T-cell (primary cell): ENCODE results near the gene GRID2. TPM values are rescaled to one million over a fixed set of nuclear protein-coding genes. Genes with fewer than 3 reads are reported as not detected.

Experiments
- ATAC-seq, 4 experiments: fragments of 200-7000 bp in 3 of 4; fragments of 150-1000 bp in 1 of 4; cut with Tn5 transposase; replicated peaks in 1 of 4; 1 replicate in 3 of 4; 2 replicates in 1 of 4; pipeline ENCODE4 v1.10.0; 2021; ENCODE audit warnings: moderate library complexity in 3 of 4, mild to moderate bottlenecking in 2 of 4, moderate number of reproducible peaks in 1 of 4
- CTCF ChIA-PET, 2 donors: fragments of 300-600 bp; sonication (Branson Sonifier 250); formaldehyde crosslinking; loops; one replicate each; lab custom pipeline; 2022; ENCODE audit warnings: antibody characterized with exemption in 2 of 2; lab: Charles Lee
- POLR2A ChIA-PET, 2 donors: fragments of 300-600 bp; sonication (Branson Sonifier 250); formaldehyde crosslinking; loops; one replicate each; lab custom pipeline; 2022; ENCODE audit warnings: antibody characterized with exemption in 2 of 2; lab: Charles Lee
- DNase-seq, 35 experiments: peaks; one replicate each; pipeline versions ENCODE4 v3.0.0 to v3.0.0-alpha.2; 2013 to 2023
- H3K27ac ChIP-seq: one replicate; pipeline ENCODE4 v1.5.1; 2013; ENCODE audit warnings: low read length
- H3K27me3 ChIP-seq, 2 experiments: replicated peaks in 1 of 2; 1 replicate in 1 of 2; 2 replicates in 1 of 2; pipeline versions ENCODE4 v1.6.1 to v1.7.0; 2013; ENCODE audit warnings: low read length in 1 of 2, mixed read lengths in 1 of 2; ENCODE audit not compliant: control insufficient read depth in 2 of 2, insufficient read depth in 2 of 2; ENCODE audit errors: extremely low read depth in 1 of 2
- H3K36me3 ChIP-seq, 2 donors: 1 replicate in 1 of 2; 2 replicates in 1 of 2; pipeline versions ENCODE4 v1.6.1 to v1.7.0; 2013; ENCODE audit warnings: low read length in 1 of 2; ENCODE audit not compliant: control insufficient read depth in 2 of 2, insufficient read depth in 1 of 2; ENCODE audit errors: extremely low read depth in 1 of 2
- H3K4me1 ChIP-seq, 2 experiments: 1 replicate in 1 of 2; 2 replicates in 1 of 2; pipeline versions ENCODE4 v1.6.1 to v1.7.0; 2013; ENCODE audit warnings: low read length in 2 of 2, mixed read lengths in 1 of 2; ENCODE audit not compliant: insufficient read depth in 2 of 2, control insufficient read depth in 1 of 2; ENCODE audit errors: extremely low read depth in 1 of 2
- H3K4me3 ChIP-seq, 2 donors: 1 replicate in 1 of 2; 2 replicates in 1 of 2; pipeline versions ENCODE4 v1.5.1 to v1.7.0; 2013; ENCODE audit warnings: mild to moderate bottlenecking in 2 of 2, low read length in 1 of 2, moderate library complexity in 1 of 2; ENCODE audit not compliant: control insufficient read depth in 1 of 2; ENCODE audit errors: extremely low read depth in 1 of 2
- H3K9me3 ChIP-seq: 2 replicates; pipeline ENCODE4 v1.7.0; 2013
- H3K27ac Mint-ChIP-seq, 2 donors: one replicate each; pipeline ENCODE4 v1.8.0; 2020 to 2021; ENCODE audit warnings: mild to moderate bottlenecking in 2 of 2, mixed read lengths in 2 of 2
- H3K27me3 Mint-ChIP-seq, 2 donors: one replicate each; pipeline ENCODE4 v1.8.0; 2021 to 2022; ENCODE audit warnings: mixed read lengths in 2 of 2
- H3K36me3 Mint-ChIP-seq: one replicate; pipeline ENCODE4 v1.8.0; 2021; ENCODE audit warnings: mixed read lengths
- H3K4me1 Mint-ChIP-seq, 3 donors: one replicate each; pipeline ENCODE4 v1.8.0; 2020 to 2022; ENCODE audit warnings: mixed read lengths in 3 of 3, mild to moderate bottlenecking in 1 of 3
- H3K4me3 Mint-ChIP-seq, 3 donors: one replicate each; pipeline ENCODE4 v1.8.0; 2020 to 2022; ENCODE audit warnings: mild to moderate bottlenecking in 3 of 3, mixed read lengths in 3 of 3, moderate library complexity in 3 of 3
- H3K9me3 Mint-ChIP-seq, 3 donors: one replicate each; pipeline ENCODE4 v1.8.0; 2020 to 2022; ENCODE audit warnings: mixed read lengths in 3 of 3
- WGBS: methylation state at CpG from one replicate; pipeline ENCODE4 v1.1.5; 2013; ENCODE audit warnings: missing lambda C conversion rate; ENCODE audit not compliant: insufficient coverage; 5-methylcytosine and 5-hydroxymethylcytosine counted together
- total RNA-seq, 35 experiments: library from RNA in 6 of 35; stranded (reverse) in 6 of 35; fragments of 120-200 nt in 1 of 35; gene quantifications; one replicate each; pipeline versions ENCODE4 v1.2.1 to v1.2.4 and lab custom pipeline; 2013 to 2026

GRID2 gene
- total RNA-seq, 5 donors from 2014 or later (not counting 1 experiment from before 2014, with no cell fraction given) = 0.13 to 0.18 TPM; not detected in 3

GRCh38 chr4:92497141-92497540 lies 193.4 kb downstream of the GRID2 start:
- no peaks in the 10 kb centered on the region for H3K36me3 ChIP-seq
- Mint-ChIP-seq H3K9me3 (peaks cover 5 to 13% (median 10%) of the 10 kb centered on the region in 3 donors), H3K36me3 (no peaks in the 10 kb centered on the region), H3K4me3 (no peak overlapping the region), H3K4me1 (no peaks in the 10 kb centered on the region), H3K27me3 (no peaks in the 10 kb centered on the region), H3K27ac (no peak overlapping the region)
- ATAC-seq (no peak), DNase-seq (no peak)
- H3K27me3 ChIP-seq = no peaks in the 10 kb centered on the region
- CTCF ChIA-PET = no interaction called here
- H3K9me3 ChIP-seq = no peaks in the 10 kb centered on the region
- H3K4me1 ChIP-seq = no peaks in the 10 kb centered on the region
- POLR2A ChIA-PET = no interaction called here
- H3K4me3 ChIP-seq = no peak overlapping the region
- no CpG with 5 or more reads among the region's 1 CpG for WGBS
- H3K27ac ChIP-seq = no peak overlapping the region

GRCh38 chr4:92501456-92501855 lies 197.7 kb downstream of the GRID2 start:
- Mint-ChIP-seq H3K27me3 (no peaks in the 10 kb centered on the region), H3K27ac (no peak overlapping the region), H3K9me3 (peaks cover 6 to 13% (median 10%) of the 10 kb centered on the region in 3 donors), H3K36me3 (no peaks in the 10 kb centered on the region), H3K4me3 (no peak overlapping the region), H3K4me1 (no peaks in the 10 kb centered on the region)
- H3K36me3 ChIP-seq = no peaks in the 10 kb centered on the region
- DNase-seq (no peak), ATAC-seq (no peak)
- no peaks in the 10 kb centered on the region for H3K4me1 ChIP-seq
- no peaks in the 10 kb centered on the region for H3K9me3 ChIP-seq
- ChIA-PET CTCF (no interaction called here), POLR2A (no interaction called here)
- no peaks in the 10 kb centered on the region for H3K27me3 ChIP-seq
- no peak overlapping the region for H3K4me3 ChIP-seq
- WGBS = no CpG with 5 or more reads among the region's 2 CpGs
- no peak overlapping the region for H3K27ac ChIP-seq

GRCh38 chr4:92506933-92507332 lies 203.2 kb downstream of the GRID2 start:
- ChIA-PET CTCF (no interaction called here), POLR2A (no interaction called here)
- H3K27me3 ChIP-seq = no peaks in the 10 kb centered on the region
- ATAC-seq (no peak), DNase-seq (no peak)
- Mint-ChIP-seq H3K9me3 (peaks cover 14 to 23% (median 20%) of the 10 kb centered on the region in 3 donors), H3K27ac (no peak overlapping the region), H3K36me3 (no peaks in the 10 kb centered on the region), H3K4me3 (no peak overlapping the region), H3K27me3 (no peaks in the 10 kb centered on the region), H3K4me1 (no peaks in the 10 kb centered on the region)
- H3K4me3 ChIP-seq = no peak overlapping the region
- H3K36me3 ChIP-seq = no peaks in the 10 kb centered on the region
- no peaks in the 10 kb centered on the region for H3K9me3 ChIP-seq
- H3K4me1 ChIP-seq = no peaks in the 10 kb centered on the region
- no peak overlapping the region for H3K27ac ChIP-seq

GRCh38 chr4:92514627-92515026 lies 210.9 kb downstream of the GRID2 start:
- Histone ChIP-seq H3K27ac (no peak overlapping the region), H3K4me1 (no peaks in the 10 kb centered on the region), H3K36me3 (no peaks in the 10 kb centered on the region), H3K27me3 (no peaks in the 10 kb centered on the region), H3K9me3 (no peaks in the 10 kb centered on the region), H3K4me3 (no peak overlapping the region)
- POLR2A ChIA-PET = no interaction called here
- H3K27me3 Mint-ChIP-seq = no peaks in the 10 kb centered on the region
- H3K9me3 Mint-ChIP-seq = peaks cover 15 to 24% (median 17%) of the 10 kb centered on the region in 3 donors
- H3K4me3 Mint-ChIP-seq = no peak overlapping the region
- no peak for DNase-seq
- H3K27ac Mint-ChIP-seq = no peak overlapping the region
- ATAC-seq = no peak
- CTCF ChIA-PET = no interaction called here
- no peaks in the 10 kb centered on the region for H3K4me1 Mint-ChIP-seq
- no CpG with 5 or more reads among the region's 1 CpG for WGBS
- no peaks in the 10 kb centered on the region for H3K36me3 Mint-ChIP-seq

- H3K36me3 Mint-ChIP-seq = no peaks in the 10 kb centered on the region
- H3K9me3 Mint-ChIP-seq = peaks cover 5 to 14% (median 9%) of the 10 kb centered on the region in 3 donors
- CTCF ChIA-PET = no interaction called here
- WGBS = 71% methylated on average over 2 of the region's 6 CpGs
- Histone ChIP-seq H3K9me3 (no peaks in the 10 kb centered on the region), H3K27me3 (no peaks in the 10 kb centered on the region), H3K4me1 (no peaks in the 10 kb centered on the region), H3K27ac (no peak overlapping the region), H3K4me3 (no peak overlapping the region), H3K36me3 (no peaks in the 10 kb centered on the region)
- no peak for DNase-seq
- POLR2A ChIA-PET = interaction anchor here in 1 of 2 donors (0.6 kb wide), 1 partner anchor 117 kb away, joined by 3 read pairs; no protein-coding TSS in a partner anchor
- no peaks in the 10 kb centered on the region for H3K4me1 Mint-ChIP-seq
- no peak overlapping the region for H3K27ac Mint-ChIP-seq
- no peaks in the 10 kb centered on the region for H3K27me3 Mint-ChIP-seq
- no peak for ATAC-seq
- no peak overlapping the region for H3K4me3 Mint-ChIP-seq
Observed at GRCh38 chr4:92516450-92516849, 212.7 kb downstream of the GRID2 start.

GRCh38 chr4:92519727-92520126 lies 216.0 kb downstream of the GRID2 start:
- Mint-ChIP-seq H3K9me3 (peaks cover 5 to 14% (median 6%) of the 10 kb centered on the region in 3 donors), H3K27ac (no peak overlapping the region), H3K4me3 (no peak overlapping the region), H3K36me3 (no peaks in the 10 kb centered on the region), H3K27me3 (no peaks in the 10 kb centered on the region), H3K4me1 (no peaks in the 10 kb centered on the region)
- Histone ChIP-seq H3K27me3 (no peaks in the 10 kb centered on the region), H3K9me3 (no peaks in the 10 kb centered on the region), H3K4me3 (no peak overlapping the region), H3K36me3 (no peaks in the 10 kb centered on the region), H3K4me1 (no peaks in the 10 kb centered on the region), H3K27ac (no peak overlapping the region)
- ChIA-PET CTCF (no interaction called here), POLR2A (no interaction called here)
- 94% methylated on average over 2 of the region's 3 CpGs for WGBS
- DNase-seq = no peak
- no peak for ATAC-seq

GRCh38 chr4:92520563-92520962 lies 216.8 kb downstream of the GRID2 start:
- Histone ChIP-seq H3K27me3 (no peaks in the 10 kb centered on the region), H3K27ac (no peak overlapping the region), H3K9me3 (no peaks in the 10 kb centered on the region), H3K36me3 (no peaks in the 10 kb centered on the region), H3K4me1 (no peaks in the 10 kb centered on the region), H3K4me3 (no peak overlapping the region)
- no peak for DNase-seq
- H3K4me1 Mint-ChIP-seq = no peaks in the 10 kb centered on the region
- H3K4me3 Mint-ChIP-seq = no peak overlapping the region
- WGBS = no CpG with 5 or more reads among the region's 2 CpGs
- H3K9me3 Mint-ChIP-seq = peaks cover 5 to 14% (median 6%) of the 10 kb centered on the region in 3 donors
- CTCF ChIA-PET = no interaction called here
- H3K27ac Mint-ChIP-seq = no peak overlapping the region
- no peaks in the 10 kb centered on the region for H3K27me3 Mint-ChIP-seq
- POLR2A ChIA-PET = no interaction called here
- no peaks in the 10 kb centered on the region for H3K36me3 Mint-ChIP-seq
- no peak for ATAC-seq
